GM19240 (cell line): ENCODE data around the gene SNRNP35.
A peak's percentile ranks its signal among the peaks of the same experiment; 100 is the strongest.
"Not testable (repeated sequence)": the region's sequence is repeated elsewhere in the genome, so short reads cannot be mapped to it uniquely, and the experiment has no call there.

ENCODE experiments used
- DNase-seq: peaks from one replicate; pipeline ENCODE4 v3.0.0; 2011; ENCODE audit warnings: low spot score; ENCODE audit not compliant: insufficient read length

The SNRNP35 gene

GRCh38 chr12:123457980-123458779, at the start of gene SNRNP35:
Gene SNRNP35, plus strand, starts transcription at chr12:123458139. Its CDS starts 7,402 bp downstream, at chr12:123465541.
- peak; percentile 54 for DNase-seq

GRCh38 chr12:123408619-123409018, 49.3 kb upstream of the SNRNP35 start:
- not testable (repeated sequence) for DNase-seq

- not testable (repeated sequence) for DNase-seq
These were observed 48.5 kb upstream of the SNRNP35 start for GRCh38 chr12:123409284-123410040.

- no peak for DNase-seq
These were observed 47.9 kb upstream of the SNRNP35 start for GRCh38 chr12:123410041-123410412.

- DNase-seq = no peak
These were observed 36.6 kb upstream of the SNRNP35 start for GRCh38 chr12:123421314-123421713.

- peak; percentile 68 for DNase-seq
These were observed 30.7 kb upstream of the SNRNP35 start for GRCh38 chr12:123427036-123427769.

GRCh38 chr12:123428591-123428990, 29.3 kb upstream of the SNRNP35 start:
- no peak for DNase-seq

- not testable (repeated sequence) for DNase-seq
These were observed 28.8 kb upstream of the SNRNP35 start for GRCh38 chr12:123429101-123429500.

GRCh38 chr12:123431951-123432817, 25.8 kb upstream of the SNRNP35 start:
- not testable (repeated sequence) for DNase-seq

- DNase-seq = no peak
These were observed 24.3 kb upstream of the SNRNP35 start for GRCh38 chr12:123433615-123434014.

GRCh38 chr12:123435636-123436016, 22.3 kb upstream of the SNRNP35 start:
- no peak for DNase-seq

- DNase-seq = peak; percentile 71
These were observed 21.6 kb upstream of the SNRNP35 start, which contains the start of gene RILPL2 for GRCh38 chr12:123436017-123436964. Gene RILPL2, minus strand, starts transcription at chr12:123436684. Its CDS starts 264 bp downstream, at chr12:123436420.

- DNase-seq = peak; percentile 22
These were observed 16.3 kb upstream of the SNRNP35 start for GRCh38 chr12:123441523-123442164.

GRCh38 chr12:123442774-123443173, 15.2 kb upstream of the SNRNP35 start:
- no peak for DNase-seq

GRCh38 chr12:123444092-123445026, 13.6 kb upstream of the SNRNP35 start:
- no peak for DNase-seq

- DNase-seq = no peak
These were observed 12.3 kb upstream of the SNRNP35 start for GRCh38 chr12:123445388-123446332.

GRCh38 chr12:123446333-123446713, 11.6 kb upstream of the SNRNP35 start:
- DNase-seq = no peak
